ENCODE data around the gene SPSB3. TPM values are rescaled to one million over a fixed set of nuclear protein-coding genes. Genes with fewer than 3 reads are reported as not detected.

The SPSB3 gene
- total and polyA plus RNA-seq, 9 of the 15 experiments (the other 6 are each of a cell fraction or from before 2014, with no cell fraction given): 0.39 to 37.4 (median 7.1) TPM

DNA sequence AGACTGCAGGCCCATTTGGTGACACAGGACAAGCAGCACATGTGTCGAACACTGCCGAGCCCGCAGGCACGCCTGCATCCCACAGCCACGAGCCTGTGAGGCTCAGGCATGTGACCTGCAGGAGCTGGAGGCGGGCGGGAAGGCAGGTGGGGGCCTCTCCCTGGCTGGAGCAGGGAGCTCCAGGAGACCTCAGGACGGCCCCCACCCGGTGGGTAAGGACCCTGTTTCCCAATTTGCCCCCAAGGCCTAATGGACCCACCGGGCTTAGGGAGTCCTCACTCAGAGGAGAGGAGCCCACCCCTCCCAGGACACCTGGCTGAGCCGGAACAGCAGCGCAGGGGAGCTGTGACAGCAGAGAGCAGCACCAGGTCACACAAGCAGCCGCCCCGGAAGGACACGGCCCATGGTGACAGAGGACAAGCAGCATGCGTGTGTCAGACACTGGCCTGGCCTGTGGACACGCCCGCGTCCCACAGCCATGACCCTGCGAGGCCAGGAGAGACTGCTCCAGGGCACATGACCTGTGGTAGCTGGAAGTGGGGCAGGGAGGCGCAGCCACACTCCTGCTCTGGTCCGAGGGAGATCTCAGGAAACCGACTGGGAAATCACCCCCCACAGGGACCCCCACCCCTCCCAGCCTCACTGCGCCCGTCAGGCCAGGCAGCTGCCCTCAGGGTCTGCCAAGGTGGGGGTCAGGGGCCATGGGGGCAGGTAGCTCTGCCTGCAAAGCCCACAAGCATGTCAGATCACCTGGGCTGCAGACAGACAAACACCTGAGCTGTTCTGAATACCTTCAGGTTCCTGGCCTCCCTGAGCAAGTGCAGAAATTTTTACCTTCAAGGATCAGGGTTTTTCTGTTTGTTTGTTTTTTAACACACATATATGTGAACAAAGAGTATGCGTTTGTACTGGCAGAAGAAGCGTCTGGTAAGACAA is 2.4 kb downstream of the SPSB3 start:
- FAIRE-seq (no peak), DNase-seq (ENCODE audit: extremely low read depth in 1 of 4, low spot score in 3 of 4) (no peak), ATAC-seq (no peak)
- BruUV-seq (replicated peaks): no TSS peak
- no peak overlapping the region for H3K4me3 ChIP-seq
- peaks cover 52% of the 10 kb centered on the region; the same call in 2 of the 3 replicates for H3K36me3 ChIP-seq (ENCODE audit: control insufficient read depth, insufficient read depth, low read length)
- in situ Hi-C loops (cut with MboI) (loop anchor here (5.0 kb wide), 1 partner anchor 152 kb away; no protein-coding TSS in a partner anchor), intact Hi-C loops (cut with micrococcal nuclease) (loop anchor here (5.0 kb wide), 1 partner anchor 168 kb away; the partner anchor contains the start of genes CRAMP1 and IFT140)
- no peak overlapping the region for H3K4me2 ChIP-seq (ENCODE audit: insufficient read depth, low read length)
- H3K9me3 ChIP-seq (replicated peaks; ENCODE audit: control insufficient read depth, insufficient read depth, low read depth, low read length): no peaks in the 10 kb centered on the region
- 80% methylated on average over 18 of the region's 27 CpGs for WGBS (ENCODE audit: insufficient coverage, low coverage, missing lambda C conversion rate)
- POLR2A ChIA-PET: interaction anchor here (0.6 to 1.4 kb wide), 4 partner anchors 10 to 155 kb away, joined by 3 read pairs; partner anchors contain the start of gene IGFALS
- CTCF ChIA-PET (ENCODE audit: low intra/inter-chr PET ratio): no interaction called here
- H3K9ac ChIP-seq (ENCODE audit: insufficient read depth in 1 of 2, low read depth in 2 of 2, low read length in 2 of 2): peak overlapping the region in 1 of 2 experiments; percentile 84; a peak in 2 of 4 replicates
- no peak overlapping the region for H3K27ac ChIP-seq (ENCODE audit: extremely low read depth, low read depth, low read length)
- H3K27me3 ChIP-seq (ENCODE audit: control insufficient read depth in 2 of 2, insufficient read depth in 2 of 2, low read length in 2 of 2): no peaks in the 10 kb centered on the region
- H3K79me2 ChIP-seq (ENCODE audit: control insufficient read depth, insufficient read depth, low read length): peaks cover 31% of the 10 kb centered on the region
- peaks cover 4 to 86% of the 10 kb centered on the region in 2 experiments; a peak in 3 of 5 replicates for H3K4me1 ChIP-seq (replicated peaks in 1 of 2; ENCODE audit: control insufficient read depth in 2 of 2, insufficient read depth in 2 of 2, low read length in 2 of 2)
- peaks cover 2% of the 10 kb centered on the region for H3K9me1 ChIP-seq (ENCODE audit: control insufficient read depth, insufficient read depth, low read length)
- no peak overlapping the region for H2AFZ ChIP-seq (ENCODE audit: low read depth, low read length)
- 0 out of 2 replicates have a peak, but pooled peaks cover 3% of the 10 kb centered on the region for H4K20me1 ChIP-seq (replicated peaks; ENCODE audit: control insufficient read depth, insufficient read depth, low read length)
- TF ChIP-seq, protein P1, sequence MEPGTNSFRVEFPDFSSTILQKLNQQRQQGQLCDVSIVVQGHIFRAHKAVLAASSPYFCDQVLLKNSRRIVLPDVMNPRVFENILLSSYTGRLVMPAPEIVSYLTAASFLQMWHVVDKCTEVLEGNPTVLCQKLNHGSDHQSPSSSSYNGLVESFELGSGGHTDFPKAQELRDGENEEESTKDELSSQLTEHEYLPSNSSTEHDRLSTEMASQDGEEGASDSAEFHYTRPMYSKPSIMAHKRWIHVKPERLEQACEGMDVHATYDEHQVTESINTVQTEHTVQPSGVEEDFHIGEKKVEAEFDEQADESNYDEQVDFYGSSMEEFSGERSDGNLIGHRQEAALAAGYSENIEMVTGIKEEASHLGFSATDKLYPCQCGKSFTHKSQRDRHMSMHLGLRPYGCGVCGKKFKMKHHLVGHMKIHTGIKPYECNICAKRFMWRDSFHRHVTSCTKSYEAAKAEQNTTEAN (CRISPR knock-in tag; IDR thresholded peaks at IDR 0.05): no peak
- TF ChIP-seq ETV5 (CRISPR knock-in tag; IDR thresholded peaks at IDR 0.05; ENCODE audit: low read depth) (no peak), ZFP30 (CRISPR knock-in tag; IDR thresholded peaks at IDR 0.05; ENCODE audit: borderline replicate concordance) (no peak), ZNF140 (CRISPR knock-in tag; IDR thresholded peaks at IDR 0.05) (no peak), RBM14 (IDR thresholded peaks at IDR 0.05; ENCODE audit: borderline replicate concordance, insufficient read depth, low read depth, low read length) (no peak), NCOA6 (IDR thresholded peaks at IDR 0.05) (no peak), HDAC3 (IDR thresholded peaks at IDR 0.05; ENCODE audit: borderline replicate concordance, partially characterized antibody) (no peak), TCF7L2 (IDR thresholded peaks at IDR 0.05; ENCODE audit: low read depth, low read length) (no peak), ZBED1 (IDR thresholded peaks at IDR 0.05) (no peak), POLR2G (IDR thresholded peaks at IDR 0.05; ENCODE audit: low read depth, low read length) (peak; percentile 72), NONO (IDR thresholded peaks at IDR 0.05; ENCODE audit: low read depth in 2 of 2, low read length in 1 of 2) (no peak), SRSF7 (optimal IDR thresholded peaks at IDR 0.05; ENCODE audit: low read depth, low read length) (no peak), CREM (IDR thresholded peaks at IDR 0.05; ENCODE audit: low read depth) (no peak), MTA2 (IDR thresholded peaks at IDR 0.05; ENCODE audit: low read depth) (no peak)
- TF ChIP-seq, protein P2, sequence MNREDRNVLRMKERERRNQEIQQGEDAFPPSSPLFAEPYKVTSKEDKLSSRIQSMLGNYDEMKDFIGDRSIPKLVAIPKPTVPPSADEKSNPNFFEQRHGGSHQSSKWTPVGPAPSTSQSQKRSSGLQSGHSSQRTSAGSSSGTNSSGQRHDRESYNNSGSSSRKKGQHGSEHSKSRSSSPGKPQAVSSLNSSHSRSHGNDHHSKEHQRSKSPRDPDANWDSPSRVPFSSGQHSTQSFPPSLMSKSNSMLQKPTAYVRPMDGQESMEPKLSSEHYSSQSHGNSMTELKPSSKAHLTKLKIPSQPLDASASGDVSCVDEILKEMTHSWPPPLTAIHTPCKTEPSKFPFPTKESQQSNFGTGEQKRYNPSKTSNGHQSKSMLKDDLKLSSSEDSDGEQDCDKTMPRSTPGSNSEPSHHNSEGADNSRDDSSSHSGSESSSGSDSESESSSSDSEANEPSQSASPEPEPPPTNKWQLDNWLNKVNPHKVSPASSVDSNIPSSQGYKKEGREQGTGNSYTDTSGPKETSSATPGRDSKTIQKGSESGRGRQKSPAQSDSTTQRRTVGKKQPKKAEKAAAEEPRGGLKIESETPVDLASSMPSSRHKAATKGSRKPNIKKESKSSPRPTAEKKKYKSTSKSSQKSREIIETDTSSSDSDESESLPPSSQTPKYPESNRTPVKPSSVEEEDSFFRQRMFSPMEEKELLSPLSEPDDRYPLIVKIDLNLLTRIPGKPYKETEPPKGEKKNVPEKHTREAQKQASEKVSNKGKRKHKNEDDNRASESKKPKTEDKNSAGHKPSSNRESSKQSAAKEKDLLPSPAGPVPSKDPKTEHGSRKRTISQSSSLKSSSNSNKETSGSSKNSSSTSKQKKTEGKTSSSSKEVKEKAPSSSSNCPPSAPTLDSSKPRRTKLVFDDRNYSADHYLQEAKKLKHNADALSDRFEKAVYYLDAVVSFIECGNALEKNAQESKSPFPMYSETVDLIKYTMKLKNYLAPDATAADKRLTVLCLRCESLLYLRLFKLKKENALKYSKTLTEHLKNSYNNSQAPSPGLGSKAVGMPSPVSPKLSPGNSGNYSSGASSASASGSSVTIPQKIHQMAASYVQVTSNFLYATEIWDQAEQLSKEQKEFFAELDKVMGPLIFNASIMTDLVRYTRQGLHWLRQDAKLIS (CRISPR knock-in tag; IDR thresholded peaks at IDR 0.05): no peak

Measured in K562 (cell line).